ENCODE results near the gene CYTL1.

GRCh38 chr4:5052204-5052702 lies 33.0 kb upstream of the CYTL1 start:
- TF ChIP-seq CTCF (IDR thresholded peaks at IDR 0.05), result no peak
- TF ChIP-seq POLR2A (IDR thresholded peaks at IDR 0.05), result no peak

Data from right lobe of liver (tissue), 4 donors.